K562 (cell line): ENCODE data around the gene HYAL3. TPM values are rescaled to one million over a fixed set of nuclear protein-coding genes. Genes with fewer than 3 reads are reported as not detected.

ENCODE experiments used
- ATF1 ChIP-seq, 2 experiments: fragments of 450-650 bp in 1 of 2; IDR thresholded peaks; 2 replicates each; pipeline ENCODE4 v1.6.1; 2016; ENCODE audit warnings: missing compliant biosample characterization in 1 of 2, missing genetic modification characterization in 1 of 2
- CCAR2 ChIP-seq: fragments of 200-400 bp; formaldehyde crosslinking; IDR thresholded peaks from 2 replicates; pipeline ENCODE4 v1.6.1; 2017; ENCODE audit warnings: mild to moderate bottlenecking, low read depth, low read length
- LEF1 ChIP-seq: fragments of 450-650 bp; IDR thresholded peaks from 2 replicates; pipeline ENCODE4 v1.6.1; 2016; ENCODE audit warnings: mild to moderate bottlenecking
- MIER1 ChIP-seq: fragments of 450-650 bp; IDR thresholded peaks from 2 replicates; pipeline ENCODE4 v1.6.1; 2016; ENCODE audit warnings: antibody characterized with exemption, mild to moderate bottlenecking, low read depth
- MTA3 ChIP-seq: fragments of 450-650 bp; formaldehyde crosslinking; IDR thresholded peaks from 2 replicates; pipeline ENCODE4 v1.6.1; 2017; ENCODE audit warnings: mild to moderate bottlenecking, borderline replicate concordance
- PTTG1 ChIP-seq: fragments of 450-650 bp; IDR thresholded peaks from 2 replicates; pipeline ENCODE4 v1.6.1; 2016; ENCODE audit warnings: low read depth, mild to moderate bottlenecking, missing genetic modification characterization, missing compliant biosample characterization
- ZFP30 ChIP-seq: fragments of 250-450 bp; sonication (Bioruptor Pico); IDR thresholded peaks from 2 replicates; pipeline ENCODE4 v1.8.0; 2022; ENCODE audit warnings: moderate library complexity, mild to moderate bottlenecking, inconsistent platforms, borderline replicate concordance
- ZKSCAN3 ChIP-seq: fragments of 250-450 bp; sonication (Bioruptor Pico); IDR thresholded peaks from 2 replicates; pipeline ENCODE4 v1.4.0; 2020
- ZNF696 ChIP-seq: fragments of 250-450 bp; sonication (Bioruptor Pico); conservative IDR thresholded peaks from 2 replicates; pipeline ENCODE4 v1.4.0; 2020; ENCODE audit warnings: mild to moderate bottlenecking, moderate library complexity
- polyA plus RNA-seq, 8 experiments: library from polyadenylated mRNA; depleted of rRNA in 4 of 8; stranded (reverse) in 5 of 8; unstranded in 3 of 8; fragments of >200 nt; fragmentation: Nextera tagmentation in 2 of 8; fragmentation: Illumina TruSeq in 1 of 8; extraction: Ambion mirVana in 2 of 8; extraction: Trizol in 1 of 8; gene quantifications; 2 replicates each; pipeline versions ENCODE4 v1.2.1 to v1.2.3, GENCODE V29; 2011 to 2014; ENCODE audit warnings: inconsistent platforms in 1 of 8, missing spikeins in 1 of 8
- total RNA-seq, 7 experiments: library from RNA; depleted of rRNA in 6 of 7; stranded (reverse); fragments of >200 nt in 6 of 7; fragmentation: Illumina TruSeq in 2 of 7; extraction: Trizol in 2 of 7; gene quantifications; 2 replicates each; pipeline versions ENCODE4 v1.2.1 to v1.2.3, GENCODE V29; 2011 to 2021; ENCODE audit warnings: low replicate concordance in 1 of 7
- TF ChIP-seq, protein P1 (sequence below), 2 experiments: fragments of 450-650 bp; IDR thresholded peaks; 2 replicates each; pipeline ENCODE4 v1.6.1; 2018; ENCODE audit warnings: mild to moderate bottlenecking in 2 of 2, low read depth in 1 of 2; ENCODE audit not compliant: partially characterized antibody in 2 of 2
- TF ChIP-seq, protein P2 (sequence below): fragments of 450-650 bp; IDR thresholded peaks from 2 replicates; pipeline ENCODE4 v1.6.1; 2016; ENCODE audit warnings: mild to moderate bottlenecking, moderate library complexity

HYAL3 gene
- total and polyA plus RNA-seq, 9 of the 15 experiments (the other 6 are each of a cell fraction or from before 2014, with no cell fraction given): 0.38 to 9.1 (median 6.8) TPM

- TF ChIP-seq, protein P1, sequence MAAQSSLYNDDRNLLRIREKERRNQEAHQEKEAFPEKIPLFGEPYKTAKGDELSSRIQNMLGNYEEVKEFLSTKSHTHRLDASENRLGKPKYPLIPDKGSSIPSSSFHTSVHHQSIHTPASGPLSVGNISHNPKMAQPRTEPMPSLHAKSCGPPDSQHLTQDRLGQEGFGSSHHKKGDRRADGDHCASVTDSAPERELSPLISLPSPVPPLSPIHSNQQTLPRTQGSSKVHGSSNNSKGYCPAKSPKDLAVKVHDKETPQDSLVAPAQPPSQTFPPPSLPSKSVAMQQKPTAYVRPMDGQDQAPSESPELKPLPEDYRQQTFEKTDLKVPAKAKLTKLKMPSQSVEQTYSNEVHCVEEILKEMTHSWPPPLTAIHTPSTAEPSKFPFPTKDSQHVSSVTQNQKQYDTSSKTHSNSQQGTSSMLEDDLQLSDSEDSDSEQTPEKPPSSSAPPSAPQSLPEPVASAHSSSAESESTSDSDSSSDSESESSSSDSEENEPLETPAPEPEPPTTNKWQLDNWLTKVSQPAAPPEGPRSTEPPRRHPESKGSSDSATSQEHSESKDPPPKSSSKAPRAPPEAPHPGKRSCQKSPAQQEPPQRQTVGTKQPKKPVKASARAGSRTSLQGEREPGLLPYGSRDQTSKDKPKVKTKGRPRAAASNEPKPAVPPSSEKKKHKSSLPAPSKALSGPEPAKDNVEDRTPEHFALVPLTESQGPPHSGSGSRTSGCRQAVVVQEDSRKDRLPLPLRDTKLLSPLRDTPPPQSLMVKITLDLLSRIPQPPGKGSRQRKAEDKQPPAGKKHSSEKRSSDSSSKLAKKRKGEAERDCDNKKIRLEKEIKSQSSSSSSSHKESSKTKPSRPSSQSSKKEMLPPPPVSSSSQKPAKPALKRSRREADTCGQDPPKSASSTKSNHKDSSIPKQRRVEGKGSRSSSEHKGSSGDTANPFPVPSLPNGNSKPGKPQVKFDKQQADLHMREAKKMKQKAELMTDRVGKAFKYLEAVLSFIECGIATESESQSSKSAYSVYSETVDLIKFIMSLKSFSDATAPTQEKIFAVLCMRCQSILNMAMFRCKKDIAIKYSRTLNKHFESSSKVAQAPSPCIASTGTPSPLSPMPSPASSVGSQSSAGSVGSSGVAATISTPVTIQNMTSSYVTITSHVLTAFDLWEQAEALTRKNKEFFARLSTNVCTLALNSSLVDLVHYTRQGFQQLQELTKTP (IDR thresholded peaks at IDR 0.05; ENCODE audit: low read depth in 1 of 2, partially characterized antibody in 2 of 2): no peak
- no peak for TF ChIP-seq ZKSCAN3 (CRISPR knock-in tag)
- TF ChIP-seq, protein P2, sequence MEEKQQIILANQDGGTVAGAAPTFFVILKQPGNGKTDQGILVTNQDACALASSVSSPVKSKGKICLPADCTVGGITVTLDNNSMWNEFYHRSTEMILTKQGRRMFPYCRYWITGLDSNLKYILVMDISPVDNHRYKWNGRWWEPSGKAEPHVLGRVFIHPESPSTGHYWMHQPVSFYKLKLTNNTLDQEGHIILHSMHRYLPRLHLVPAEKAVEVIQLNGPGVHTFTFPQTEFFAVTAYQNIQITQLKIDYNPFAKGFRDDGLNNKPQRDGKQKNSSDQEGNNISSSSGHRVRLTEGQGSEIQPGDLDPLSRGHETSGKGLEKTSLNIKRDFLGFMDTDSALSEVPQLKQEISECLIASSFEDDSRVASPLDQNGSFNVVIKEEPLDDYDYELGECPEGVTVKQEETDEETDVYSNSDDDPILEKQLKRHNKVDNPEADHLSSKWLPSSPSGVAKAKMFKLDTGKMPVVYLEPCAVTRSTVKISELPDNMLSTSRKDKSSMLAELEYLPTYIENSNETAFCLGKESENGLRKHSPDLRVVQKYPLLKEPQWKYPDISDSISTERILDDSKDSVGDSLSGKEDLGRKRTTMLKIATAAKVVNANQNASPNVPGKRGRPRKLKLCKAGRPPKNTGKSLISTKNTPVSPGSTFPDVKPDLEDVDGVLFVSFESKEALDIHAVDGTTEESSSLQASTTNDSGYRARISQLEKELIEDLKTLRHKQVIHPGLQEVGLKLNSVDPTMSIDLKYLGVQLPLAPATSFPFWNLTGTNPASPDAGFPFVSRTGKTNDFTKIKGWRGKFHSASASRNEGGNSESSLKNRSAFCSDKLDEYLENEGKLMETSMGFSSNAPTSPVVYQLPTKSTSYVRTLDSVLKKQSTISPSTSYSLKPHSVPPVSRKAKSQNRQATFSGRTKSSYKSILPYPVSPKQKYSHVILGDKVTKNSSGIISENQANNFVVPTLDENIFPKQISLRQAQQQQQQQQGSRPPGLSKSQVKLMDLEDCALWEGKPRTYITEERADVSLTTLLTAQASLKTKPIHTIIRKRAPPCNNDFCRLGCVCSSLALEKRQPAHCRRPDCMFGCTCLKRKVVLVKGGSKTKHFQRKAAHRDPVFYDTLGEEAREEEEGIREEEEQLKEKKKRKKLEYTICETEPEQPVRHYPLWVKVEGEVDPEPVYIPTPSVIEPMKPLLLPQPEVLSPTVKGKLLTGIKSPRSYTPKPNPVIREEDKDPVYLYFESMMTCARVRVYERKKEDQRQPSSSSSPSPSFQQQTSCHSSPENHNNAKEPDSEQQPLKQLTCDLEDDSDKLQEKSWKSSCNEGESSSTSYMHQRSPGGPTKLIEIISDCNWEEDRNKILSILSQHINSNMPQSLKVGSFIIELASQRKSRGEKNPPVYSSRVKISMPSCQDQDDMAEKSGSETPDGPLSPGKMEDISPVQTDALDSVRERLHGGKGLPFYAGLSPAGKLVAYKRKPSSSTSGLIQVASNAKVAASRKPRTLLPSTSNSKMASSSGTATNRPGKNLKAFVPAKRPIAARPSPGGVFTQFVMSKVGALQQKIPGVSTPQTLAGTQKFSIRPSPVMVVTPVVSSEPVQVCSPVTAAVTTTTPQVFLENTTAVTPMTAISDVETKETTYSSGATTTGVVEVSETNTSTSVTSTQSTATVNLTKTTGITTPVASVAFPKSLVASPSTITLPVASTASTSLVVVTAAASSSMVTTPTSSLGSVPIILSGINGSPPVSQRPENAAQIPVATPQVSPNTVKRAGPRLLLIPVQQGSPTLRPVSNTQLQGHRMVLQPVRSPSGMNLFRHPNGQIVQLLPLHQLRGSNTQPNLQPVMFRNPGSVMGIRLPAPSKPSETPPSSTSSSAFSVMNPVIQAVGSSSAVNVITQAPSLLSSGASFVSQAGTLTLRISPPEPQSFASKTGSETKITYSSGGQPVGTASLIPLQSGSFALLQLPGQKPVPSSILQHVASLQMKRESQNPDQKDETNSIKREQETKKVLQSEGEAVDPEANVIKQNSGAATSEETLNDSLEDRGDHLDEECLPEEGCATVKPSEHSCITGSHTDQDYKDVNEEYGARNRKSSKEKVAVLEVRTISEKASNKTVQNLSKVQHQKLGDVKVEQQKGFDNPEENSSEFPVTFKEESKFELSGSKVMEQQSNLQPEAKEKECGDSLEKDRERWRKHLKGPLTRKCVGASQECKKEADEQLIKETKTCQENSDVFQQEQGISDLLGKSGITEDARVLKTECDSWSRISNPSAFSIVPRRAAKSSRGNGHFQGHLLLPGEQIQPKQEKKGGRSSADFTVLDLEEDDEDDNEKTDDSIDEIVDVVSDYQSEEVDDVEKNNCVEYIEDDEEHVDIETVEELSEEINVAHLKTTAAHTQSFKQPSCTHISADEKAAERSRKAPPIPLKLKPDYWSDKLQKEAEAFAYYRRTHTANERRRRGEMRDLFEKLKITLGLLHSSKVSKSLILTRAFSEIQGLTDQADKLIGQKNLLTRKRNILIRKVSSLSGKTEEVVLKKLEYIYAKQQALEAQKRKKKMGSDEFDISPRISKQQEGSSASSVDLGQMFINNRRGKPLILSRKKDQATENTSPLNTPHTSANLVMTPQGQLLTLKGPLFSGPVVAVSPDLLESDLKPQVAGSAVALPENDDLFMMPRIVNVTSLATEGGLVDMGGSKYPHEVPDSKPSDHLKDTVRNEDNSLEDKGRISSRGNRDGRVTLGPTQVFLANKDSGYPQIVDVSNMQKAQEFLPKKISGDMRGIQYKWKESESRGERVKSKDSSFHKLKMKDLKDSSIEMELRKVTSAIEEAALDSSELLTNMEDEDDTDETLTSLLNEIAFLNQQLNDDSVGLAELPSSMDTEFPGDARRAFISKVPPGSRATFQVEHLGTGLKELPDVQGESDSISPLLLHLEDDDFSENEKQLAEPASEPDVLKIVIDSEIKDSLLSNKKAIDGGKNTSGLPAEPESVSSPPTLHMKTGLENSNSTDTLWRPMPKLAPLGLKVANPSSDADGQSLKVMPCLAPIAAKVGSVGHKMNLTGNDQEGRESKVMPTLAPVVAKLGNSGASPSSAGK: no peak
- TF ChIP-seq MIER1: no peak
- no peak for TF ChIP-seq CCAR2
- no peak for TF ChIP-seq ZFP30
- no peak for TF ChIP-seq ATF1 (CRISPR knock-in tag; IDR thresholded peaks at IDR 0.05)
- TF ChIP-seq ATF1 (tag; IDR thresholded peaks at IDR 0.05): peak; percentile 75
- peak; percentile 35; the same call in 1 of the 2 replicates for TF ChIP-seq MTA3
- TF ChIP-seq ZNF696 (CRISPR knock-in tag): no peak
- TF ChIP-seq LEF1: no peak
- no peak for TF ChIP-seq PTTG1 (tag)
These were observed 28.9 kb upstream of the HYAL3 start, which contains the start of gene TUSC2 (continued) for GRCh38 chr3:50327943-50328691.
